NCI-H1048 (cell line): ENCODE data around the gene STYX.

ENCODE experiments used
- DNase-seq: peaks from one replicate; lab custom pipeline; 2025; lab: John Stamatoyannopoulos, UW

Gene STYX

DNA sequence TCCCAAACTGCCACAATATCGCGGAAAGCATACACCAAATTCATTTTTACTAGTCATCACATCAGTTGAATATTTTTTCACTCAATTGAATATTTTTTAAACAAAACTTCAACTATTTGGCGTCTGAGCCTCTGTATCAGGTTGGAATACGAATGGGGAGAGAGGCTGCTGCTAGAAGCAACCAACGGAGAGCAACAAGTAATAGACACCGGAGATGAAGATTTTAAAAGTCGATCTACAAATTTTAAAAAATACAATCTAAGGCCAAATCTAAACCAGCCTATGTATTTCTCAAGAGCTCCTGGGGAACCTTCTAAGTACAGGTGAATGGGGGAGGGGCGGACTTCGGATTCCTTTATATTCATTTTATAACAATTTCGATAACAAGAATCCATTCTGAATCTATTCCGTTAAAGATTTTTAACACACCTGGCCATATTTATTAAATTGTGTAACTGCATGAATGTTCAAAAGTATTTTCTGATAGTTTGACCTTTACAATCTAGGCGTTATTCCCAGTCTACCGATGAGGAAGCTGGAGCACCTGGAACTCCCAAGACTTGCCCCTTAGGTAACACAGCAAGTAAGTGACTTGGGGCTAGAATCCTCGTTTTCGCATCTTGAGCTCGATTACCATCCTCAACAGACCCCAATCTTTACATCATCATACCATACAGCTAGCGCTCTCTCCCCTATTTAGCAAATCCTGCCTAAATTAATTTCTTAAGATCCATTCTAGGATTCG is 60.2 kb downstream of the STYX start:
- DNase-seq: no peak

- DNase-seq: no peak
Observed at GRCh38 chr14:52790756-52791222, 60.8 kb downstream of the STYX start.

- peak; percentile 77 for DNase-seq
Observed at GRCh38 chr14:52791223-52792096, 61.5 kb downstream of the STYX start, which contains the start of gene GNPNAT1. Gene GNPNAT1, minus strand, starts transcription at chr14:52791607. Its CDS starts 6,957 bp downstream, at chr14:52784650.

- no peak for DNase-seq
Observed at GRCh38 chr14:52792097-52792415, 62.1 kb downstream of the STYX start.

- no peak for DNase-seq
Observed at GRCh38 chr14:52793061-52793460, 63.1 kb downstream of the STYX start.

DNA sequence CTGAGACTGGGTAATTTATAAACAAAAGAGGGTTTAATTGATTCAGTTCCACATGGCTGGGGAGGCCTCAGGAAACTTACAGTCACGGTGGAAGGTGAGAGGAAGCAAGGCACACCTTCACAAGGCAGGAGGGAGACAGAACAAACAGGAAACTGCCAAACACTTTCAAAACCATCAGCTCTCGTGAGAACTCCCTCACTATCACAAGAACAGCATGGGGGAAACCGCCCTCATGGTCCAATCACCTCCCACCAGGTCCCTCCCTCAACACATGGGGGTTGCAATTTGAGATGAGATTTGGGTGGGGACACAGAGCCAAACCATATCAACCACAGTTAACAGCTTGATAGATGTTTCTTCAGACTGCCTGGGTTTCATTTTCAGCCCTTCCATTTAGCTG is 67.7 kb downstream of the STYX start:
- no peak for DNase-seq

DNA sequence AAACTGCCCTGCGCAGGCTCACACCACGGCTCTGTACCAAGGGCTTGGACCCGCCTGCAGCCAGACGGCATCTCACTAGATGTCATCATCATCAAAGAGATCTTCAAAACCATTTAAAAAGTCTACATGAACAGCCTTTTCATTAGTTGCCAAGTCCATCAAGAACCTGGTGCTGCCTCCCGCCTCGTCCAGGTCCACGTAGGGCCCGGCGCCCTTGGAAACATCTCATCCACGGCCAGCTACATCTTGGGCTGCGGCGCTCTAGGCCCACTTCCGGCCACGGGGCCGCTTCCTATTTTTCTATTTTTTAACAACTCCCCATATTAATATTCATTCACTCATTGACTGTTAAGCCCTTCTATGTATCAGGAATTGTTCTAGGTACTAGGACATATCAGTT is 68.9 kb downstream of the STYX start:
- DNase-seq: no peak

DNA sequence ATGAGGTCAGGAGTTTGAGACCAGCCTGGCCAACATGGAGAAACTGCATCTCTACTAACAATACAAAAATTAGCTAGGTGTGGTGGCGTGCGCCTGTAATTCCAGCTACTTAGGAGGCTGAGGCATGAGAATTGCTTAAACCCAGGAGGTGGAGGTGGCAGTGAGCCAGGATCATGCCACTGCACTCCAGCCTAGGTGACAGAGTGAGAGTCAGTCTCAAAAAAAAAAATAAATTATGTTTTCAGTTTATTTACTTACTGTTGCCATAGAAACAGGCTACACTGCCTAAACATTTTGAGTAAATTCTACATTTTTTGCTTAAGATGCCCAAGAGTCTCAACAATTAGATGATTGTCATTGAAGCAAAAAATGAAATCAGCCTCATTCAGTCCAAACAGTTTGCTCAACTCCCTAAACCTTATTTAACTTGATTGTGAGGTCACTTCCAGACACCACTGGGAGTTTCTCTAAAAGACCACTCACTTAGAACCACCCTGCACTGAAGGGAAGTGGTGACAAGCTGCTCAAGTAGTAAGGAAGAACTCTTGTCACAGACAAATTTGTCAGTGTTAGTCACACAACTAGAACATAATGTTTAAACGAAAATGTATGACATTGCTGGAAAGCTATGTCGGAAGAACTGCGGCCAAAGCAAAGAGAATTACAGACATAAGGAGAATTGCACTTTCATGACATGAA is 71.2 kb downstream of the STYX start:
- no peak for DNase-seq

DNA sequence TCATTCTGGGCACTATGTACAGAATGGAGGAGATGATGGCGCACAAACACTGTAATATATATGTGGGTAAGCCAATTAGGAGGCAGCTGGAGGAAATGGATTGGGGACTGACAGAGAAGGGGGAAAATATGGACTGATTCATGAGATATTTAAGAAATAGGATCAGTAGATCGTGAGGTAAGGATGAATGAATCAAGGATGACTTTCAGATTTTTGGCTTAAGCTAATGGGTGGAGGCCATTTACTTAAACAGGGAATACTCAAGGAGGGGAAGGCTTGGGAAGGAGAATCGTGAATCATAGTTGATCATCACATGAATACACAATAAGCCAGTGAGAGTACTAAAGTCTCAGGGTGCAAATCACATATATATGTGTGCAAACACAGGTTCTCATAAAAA is 72.6 kb downstream of the STYX start:
- no peak for DNase-seq

DNA sequence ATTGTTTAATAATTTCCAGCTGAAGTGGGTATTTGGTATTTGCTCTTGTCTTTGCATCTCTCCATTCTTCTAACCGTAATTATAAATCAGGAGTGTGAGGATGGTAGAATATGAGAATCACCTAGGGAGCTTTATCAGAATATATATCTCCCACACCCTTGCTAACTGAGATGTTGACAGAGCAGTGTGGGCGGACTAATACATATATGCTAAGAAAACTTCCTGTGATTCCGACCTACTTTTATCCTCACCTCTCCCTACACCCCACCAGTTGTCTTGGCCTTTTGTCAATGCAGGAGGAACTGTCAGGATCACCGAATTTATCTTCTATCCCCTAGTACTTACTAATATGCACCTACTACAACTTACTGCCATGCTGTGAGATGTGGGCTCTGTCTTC is 76.1 kb downstream of the STYX start:
- no peak for DNase-seq

GRCh38 chr14:52808101-52808500 is 78.1 kb downstream of the STYX start:
- no peak for DNase-seq

DNA sequence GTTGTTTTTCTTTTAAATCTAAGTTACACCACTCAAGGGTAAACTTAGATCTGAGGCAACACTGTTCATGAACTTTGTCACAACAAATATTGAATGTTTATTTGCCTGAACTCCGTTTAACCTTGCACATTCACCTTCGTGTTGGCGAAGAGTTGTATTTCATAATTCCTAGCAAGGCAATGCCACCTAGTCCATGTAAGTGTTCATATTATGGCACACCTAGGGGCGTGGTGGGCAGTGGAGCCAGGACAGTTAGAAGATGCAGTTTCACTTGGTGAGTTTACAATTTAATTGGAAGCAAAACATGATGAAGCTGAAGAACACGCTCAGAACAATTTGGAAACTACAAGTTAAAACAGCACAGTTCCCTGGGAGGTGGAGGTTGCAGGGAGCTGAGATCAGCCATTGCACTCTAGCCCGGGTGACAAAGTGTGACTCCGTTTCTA is 91.9 kb downstream of the STYX start:
- no peak for DNase-seq

GRCh38 chr14:52824462-52824861 is 94.5 kb downstream of the STYX start:
- no peak for DNase-seq
